PFSK-1 (cell line): ENCODE measurements around the gene SORL1-AS1.
A peak's percentile ranks its signal among the peaks of the same experiment; 100 is the strongest.

Experiments
- FOXP2 ChIP-seq: optimal IDR thresholded peaks from 2 replicates; pipeline ENCODE3; 2011; ENCODE audit warnings: borderline replicate concordance, control low read depth, inconsistent platforms; ENCODE audit not compliant: insufficient read depth; ENCODE audit errors: extremely low read length, extremely low read depth
- POLR2AphosphoS5 ChIP-seq: IDR thresholded peaks from 2 replicates; pipeline ENCODE4 v1.6.1; 2012; ENCODE audit warnings: low read depth, mild to moderate bottlenecking, control low read depth, low read length, moderate library complexity
- REST ChIP-seq, 2 experiments: IDR thresholded peaks; 2 replicates each; pipeline versions ENCODE4 v1.6.1 to v1.8.0; 2011 to 2012; ENCODE audit warnings: low read depth in 2 of 2, low read length in 2 of 2, control low read depth in 1 of 2, inconsistent platforms in 1 of 2, mild to moderate bottlenecking in 1 of 2, moderate library complexity in 1 of 2; ENCODE audit not compliant: insufficient read depth in 1 of 2
- SIN3A ChIP-seq: IDR thresholded peaks from 2 replicates; pipeline ENCODE4 v1.6.1; 2012; ENCODE audit warnings: mild to moderate bottlenecking, low read length, moderate library complexity, borderline replicate concordance; ENCODE audit not compliant: insufficient read depth
- TAF1 ChIP-seq: IDR thresholded peaks from 2 replicates; pipeline ENCODE4 v1.6.1; 2012; ENCODE audit warnings: low read length, control low read depth, borderline replicate concordance; ENCODE audit not compliant: insufficient read depth

The SORL1-AS1 gene

GRCh38 chr11:121463689-121464335 is 11.0 kb upstream of the SORL1-AS1 start:
- TF ChIP-seq POLR2AphosphoS5 (no peak), FOXP2 (no peak), REST (IDR thresholded peaks at IDR 0.05; ENCODE audit: insufficient read depth in 1 of 2, low read depth in 2 of 2, low read length in 2 of 2) (no peak), TAF1 (no peak), SIN3A (no peak)

GRCh38 chr11:121461843-121462242 is 9.1 kb upstream of the SORL1-AS1 start:
- TF ChIP-seq REST (IDR thresholded peaks at IDR 0.05; ENCODE audit: insufficient read depth in 1 of 2, low read depth in 2 of 2, low read length in 2 of 2) (no peak), SIN3A (no peak), TAF1 (no peak), POLR2AphosphoS5 (no peak)

- TF ChIP-seq FOXP2 (no peak), POLR2AphosphoS5 (no peak), SIN3A (no peak), REST (IDR thresholded peaks at IDR 0.05; ENCODE audit: insufficient read depth in 1 of 2, low read depth in 2 of 2, low read length in 2 of 2) (no peak), TAF1 (no peak)
Observed at GRCh38 chr11:121460941-121461514, 8.3 kb upstream of the SORL1-AS1 start.

GRCh38 chr11:121459413-121460017 is 6.7 kb upstream of the SORL1-AS1 start:
- peak; percentile 41 for TF ChIP-seq FOXP2
- no peak for TF ChIP-seq POLR2AphosphoS5

GRCh38 chr11:121458551-121458950 is 5.8 kb upstream of the SORL1-AS1 start:
- no peak for TF ChIP-seq FOXP2
- no peak for TF ChIP-seq POLR2AphosphoS5
- TF ChIP-seq TAF1: no peak
- no peak for TF ChIP-seq REST (IDR thresholded peaks at IDR 0.05; ENCODE audit: insufficient read depth in 1 of 2, low read depth in 2 of 2, low read length in 2 of 2)
- TF ChIP-seq SIN3A: no peak
